GM19043 (cell line): ENCODE data around the gene MDFI.
"Not testable (repeated sequence)": the region's sequence is repeated elsewhere in the genome, so short reads cannot be mapped to it uniquely, and the experiment has no call there.

Experiments
- ATAC-seq: cut with Tn5 transposase; IDR thresholded peaks from one replicate; pipeline ENCODE4 v1.9.1; 2021; ENCODE audit warnings: low read depth; ENCODE audit not compliant: unreplicated experiment

The MDFI gene

DNA sequence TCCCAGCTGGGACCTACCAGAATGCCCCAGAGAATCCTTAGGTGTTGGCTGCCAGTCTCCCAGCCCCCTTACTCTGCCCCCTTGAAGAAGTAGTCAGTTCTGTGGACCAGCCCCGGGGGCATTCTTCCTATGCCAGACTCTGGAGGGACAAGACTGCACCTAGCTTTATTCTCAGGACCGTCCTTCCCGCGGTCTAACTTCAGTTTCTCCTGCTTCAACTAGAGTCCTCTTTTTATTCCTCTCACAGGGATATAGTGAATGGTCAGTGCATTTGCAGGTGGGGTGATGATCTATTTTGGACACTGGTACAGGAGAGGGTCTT, 35.9 kb upstream of the MDFI start:
- no peak for ATAC-seq

DNA sequence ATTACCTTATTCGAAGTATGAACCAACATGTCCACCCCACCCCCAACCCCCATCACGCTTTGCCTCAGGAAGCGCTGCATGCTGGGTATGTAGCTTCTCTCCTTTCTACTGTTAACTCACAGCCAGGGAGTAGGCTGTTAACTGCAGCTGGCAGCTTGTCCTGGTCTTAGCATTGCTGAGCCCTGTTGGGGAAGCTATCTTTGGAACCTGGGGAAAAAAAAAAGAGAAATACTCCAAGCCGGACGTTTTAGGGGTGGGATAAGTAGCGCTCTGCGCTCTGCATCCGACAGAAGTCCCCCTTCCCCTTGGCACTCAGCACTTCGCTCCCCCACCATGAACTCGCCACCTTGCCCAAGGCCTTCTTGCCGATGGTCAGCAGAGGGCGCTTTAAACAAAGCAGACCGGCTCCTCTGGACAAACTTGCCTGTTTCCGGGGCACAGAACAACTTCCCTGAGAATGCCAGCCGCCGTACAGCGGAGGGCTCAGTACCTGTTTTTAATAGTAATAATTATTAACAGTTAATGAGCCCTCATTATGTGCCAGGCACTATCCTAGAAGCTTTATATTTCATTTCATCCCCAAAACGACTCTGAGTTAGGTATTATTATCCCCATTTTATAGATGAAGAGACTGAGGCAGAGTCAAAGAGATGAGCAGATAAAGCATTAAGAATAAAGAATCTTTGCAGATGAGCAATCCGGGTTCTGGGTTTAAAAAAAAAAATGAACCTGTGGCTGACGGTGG, 35.2 kb upstream of the MDFI start:
- ATAC-seq, result peak; percentile 68

DNA sequence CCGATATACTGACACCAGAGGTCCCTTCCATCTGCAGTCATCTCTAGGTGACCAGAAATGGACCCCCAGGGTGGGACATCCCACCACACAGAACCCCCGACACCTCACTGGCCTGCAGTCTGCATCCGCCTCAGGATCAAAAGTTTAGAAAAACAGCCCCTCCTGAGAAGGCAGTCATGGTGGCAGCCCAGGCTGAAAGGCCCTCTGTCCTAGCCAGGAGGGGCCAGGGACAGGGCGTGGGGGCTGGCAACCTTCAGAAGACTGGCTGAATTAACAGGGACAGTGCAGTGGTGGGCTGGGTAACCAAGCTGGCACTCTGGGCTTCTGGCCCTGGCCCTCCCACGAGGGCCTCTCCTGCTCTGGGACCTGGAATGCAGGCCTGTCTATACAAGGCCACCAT, 34.3 kb upstream of the MDFI start:
- ATAC-seq, result no peak

DNA sequence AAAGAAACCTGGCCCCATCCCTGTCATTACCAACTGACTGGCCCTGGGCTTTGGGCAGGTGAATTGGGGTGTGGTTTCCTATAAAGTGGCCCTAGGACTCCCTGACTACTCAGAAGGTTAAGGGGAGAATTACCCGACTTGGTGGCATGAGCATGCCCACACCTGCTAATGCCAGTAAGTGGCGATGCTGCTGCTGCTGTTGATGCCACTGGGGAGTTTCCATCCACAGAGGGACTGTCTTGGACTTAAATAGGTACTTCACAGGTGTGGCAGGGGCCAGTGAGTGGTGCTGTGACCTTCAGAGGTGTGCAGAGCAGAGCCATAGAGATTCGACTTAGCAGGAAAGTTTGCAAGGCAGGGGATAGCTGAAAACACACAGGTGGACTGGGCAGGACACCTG, 32.6 kb upstream of the MDFI start:
- ATAC-seq, result no peak

DNA sequence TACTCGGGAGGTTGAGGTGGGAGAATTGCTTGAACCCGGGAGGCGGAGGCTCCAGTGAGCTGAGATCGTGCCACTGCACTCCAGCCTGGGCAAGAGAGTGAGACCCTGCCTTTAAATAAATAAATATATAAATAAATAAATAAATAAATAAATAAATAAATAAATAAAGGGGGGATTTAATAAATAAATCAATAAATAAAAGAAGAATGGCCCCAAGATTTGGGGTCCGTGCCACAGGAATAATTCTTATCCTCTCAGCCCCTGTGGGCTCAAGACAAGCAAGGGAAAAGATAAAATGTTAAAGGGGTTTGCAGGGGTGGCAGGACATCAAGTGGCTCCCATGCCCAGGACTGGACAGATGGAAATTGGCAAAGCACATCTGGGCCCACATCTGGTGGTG, 31.2 kb upstream of the MDFI start:
- ATAC-seq, result no peak

DNA sequence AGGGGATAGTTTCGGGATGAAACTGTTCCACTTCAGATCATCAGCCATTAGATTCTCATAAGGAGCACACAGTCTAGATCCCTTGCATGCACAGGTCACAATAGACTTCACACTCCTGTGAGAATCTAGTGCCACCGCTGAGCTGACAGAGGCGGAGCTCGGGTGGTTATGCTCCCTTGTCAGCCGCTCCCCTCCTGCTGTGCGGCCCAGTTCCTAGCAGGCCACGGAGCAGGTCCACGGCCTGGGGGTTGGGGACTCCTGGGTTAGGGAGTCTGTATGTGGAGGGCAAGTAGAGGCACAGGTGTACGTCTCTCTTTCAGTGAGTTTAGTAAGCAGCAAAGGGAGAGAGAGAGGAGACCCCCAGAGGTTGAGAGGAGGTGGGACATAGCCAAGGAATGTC, 30.5 kb upstream of the MDFI start:
- ATAC-seq, result no peak

DNA sequence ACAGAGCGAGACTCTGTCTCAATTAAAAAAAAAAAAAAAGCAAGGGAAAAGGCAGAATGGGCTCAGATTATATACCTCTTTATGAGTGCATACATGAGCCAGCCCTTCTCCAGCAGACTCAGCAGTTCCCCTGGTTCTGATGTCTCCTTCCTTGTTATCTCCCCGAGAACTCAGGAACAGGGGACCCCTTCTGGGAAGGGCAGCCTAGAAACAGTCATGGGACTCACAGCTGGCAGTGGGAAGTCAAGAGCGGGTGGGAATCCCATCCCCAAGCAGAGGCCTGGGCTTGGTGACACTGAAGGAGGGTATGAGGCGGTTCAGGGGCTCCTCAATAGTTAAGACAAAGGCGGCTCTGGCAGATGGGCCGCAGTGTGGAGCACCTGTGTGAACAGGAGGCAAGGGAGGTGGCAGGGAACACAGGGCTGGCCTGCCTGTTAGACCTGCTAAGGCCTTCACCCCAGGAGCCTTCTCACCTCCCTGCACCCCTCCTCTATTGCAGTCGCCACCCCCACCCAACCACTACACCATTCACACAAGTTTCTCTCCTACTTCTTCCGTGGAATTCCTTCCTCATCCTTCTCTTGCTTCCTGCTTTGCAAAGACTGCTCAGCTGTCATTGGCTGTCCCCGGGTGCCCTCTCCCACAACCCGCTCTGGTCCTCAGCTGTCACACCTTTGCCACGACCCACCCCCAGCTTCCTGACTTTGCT, 29.7 kb upstream of the MDFI start:
- ATAC-seq, result no peak

DNA sequence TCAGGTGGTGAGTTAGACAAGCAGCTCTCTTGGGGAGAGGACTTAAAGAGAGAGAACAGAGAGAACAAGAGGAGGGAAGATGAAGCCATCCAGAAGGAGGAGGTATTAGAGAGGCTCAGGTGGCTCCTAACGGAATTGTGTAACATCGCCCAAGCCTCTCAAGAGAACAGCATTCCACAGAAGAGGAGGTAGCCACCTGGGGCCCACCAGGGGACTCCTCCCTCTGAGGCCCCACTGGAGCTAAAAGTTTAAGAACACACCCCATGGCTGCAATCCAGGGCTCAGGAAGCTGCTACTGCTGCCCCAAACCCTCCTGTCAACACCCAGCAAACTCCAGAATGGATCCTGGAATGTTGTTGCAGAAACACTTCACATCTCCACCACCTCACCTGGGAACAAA, 23.6 kb upstream of the MDFI start:
- no peak for ATAC-seq

DNA sequence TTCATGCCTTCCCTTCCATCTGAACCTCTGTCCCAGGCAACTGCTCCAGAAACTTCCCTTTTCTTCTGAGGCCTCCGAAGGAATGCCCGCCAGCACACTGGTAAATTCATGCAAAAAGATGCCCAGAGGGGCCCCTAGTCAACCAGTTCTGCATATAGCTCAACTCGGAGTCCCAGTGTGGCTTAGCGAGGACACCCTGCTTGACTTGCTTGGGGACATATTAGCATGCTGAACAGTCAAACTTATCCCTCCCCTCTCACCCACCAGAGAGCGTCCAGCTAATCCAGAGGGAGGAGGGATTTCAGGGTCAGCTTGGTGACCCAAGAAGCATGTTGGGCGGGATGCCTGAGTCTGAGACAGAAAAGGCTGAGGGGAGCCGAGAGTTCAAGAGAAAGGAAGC, 23.0 kb upstream of the MDFI start:
- no peak for ATAC-seq

DNA sequence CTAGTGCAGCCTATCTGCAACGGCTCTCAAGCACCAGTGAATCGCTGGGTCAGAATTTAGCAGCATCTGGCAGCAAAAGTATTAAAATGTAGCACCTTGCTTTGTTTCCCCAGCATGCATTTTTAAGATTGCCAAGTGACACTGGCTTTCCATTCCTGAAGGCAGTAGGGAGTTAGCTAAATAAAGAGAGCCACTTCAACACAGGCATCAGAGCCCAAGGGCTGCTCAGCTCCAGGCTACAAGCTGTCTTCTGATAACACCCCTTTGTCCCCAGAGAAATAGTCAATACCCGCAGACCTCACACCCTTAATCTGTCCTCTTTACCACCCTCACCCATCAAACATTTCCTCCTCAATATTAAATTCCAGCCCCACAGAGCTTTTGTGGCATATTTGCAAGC, 19.7 kb upstream of the MDFI start:
- no peak for ATAC-seq

DNA sequence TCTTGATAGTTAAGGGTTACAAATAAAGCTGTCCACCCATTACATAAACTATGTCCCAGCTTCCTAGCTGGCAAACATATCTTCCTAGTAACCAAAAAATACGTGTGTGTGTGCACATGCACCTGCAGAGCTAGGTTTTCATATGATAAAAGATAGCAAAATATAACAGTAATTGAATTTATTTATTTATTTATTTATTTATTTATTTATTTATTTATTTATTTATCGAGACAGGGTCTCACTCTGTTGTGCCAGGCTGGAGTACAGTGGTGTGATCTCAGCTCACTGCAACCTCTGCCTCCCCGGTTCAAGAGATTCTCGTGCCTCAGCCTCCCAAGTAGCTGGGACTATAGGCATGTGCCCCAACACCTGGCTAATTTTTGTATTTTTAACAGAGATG, 19.1 kb upstream of the MDFI start:
- not testable (repeated sequence) for ATAC-seq

DNA sequence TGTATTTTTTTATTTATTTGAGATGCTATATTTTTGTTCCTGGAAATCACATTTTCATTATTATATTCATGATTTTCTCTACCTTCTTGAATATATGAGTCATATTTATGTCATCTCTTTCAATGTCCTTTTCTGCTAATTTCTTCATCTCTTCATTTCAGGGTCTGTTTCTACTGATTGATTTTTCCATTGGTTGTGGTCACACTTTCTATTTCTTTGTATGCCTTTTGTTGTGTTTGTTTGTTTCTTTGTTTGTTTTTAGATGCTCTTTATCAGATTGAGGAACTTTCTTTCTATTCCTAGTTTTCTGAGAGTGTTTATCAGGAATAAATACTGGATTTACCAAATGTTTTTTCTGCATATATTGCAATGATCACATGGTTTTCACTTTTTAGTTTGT, 16.9 kb upstream of the MDFI start:
- ATAC-seq, result no peak

DNA sequence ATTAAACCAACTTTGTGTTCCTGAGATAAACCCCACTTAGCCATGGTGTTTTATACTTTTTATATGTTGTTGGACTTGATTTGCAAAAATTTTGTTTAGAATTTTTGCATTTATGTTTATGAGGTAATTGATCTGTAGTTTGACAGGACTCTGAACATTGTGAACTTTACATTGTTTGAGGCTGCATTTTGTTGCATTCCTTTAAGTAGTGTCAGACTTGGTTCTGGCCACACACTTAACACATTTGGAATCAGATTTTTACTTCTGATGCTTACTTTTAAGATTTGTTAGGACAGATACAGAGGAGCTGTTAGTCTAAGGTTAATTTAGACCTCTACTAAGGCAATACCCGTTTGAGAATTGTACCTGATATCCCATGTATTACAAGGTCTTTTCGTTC, 16.5 kb upstream of the MDFI start:
- ATAC-seq, result no peak

DNA sequence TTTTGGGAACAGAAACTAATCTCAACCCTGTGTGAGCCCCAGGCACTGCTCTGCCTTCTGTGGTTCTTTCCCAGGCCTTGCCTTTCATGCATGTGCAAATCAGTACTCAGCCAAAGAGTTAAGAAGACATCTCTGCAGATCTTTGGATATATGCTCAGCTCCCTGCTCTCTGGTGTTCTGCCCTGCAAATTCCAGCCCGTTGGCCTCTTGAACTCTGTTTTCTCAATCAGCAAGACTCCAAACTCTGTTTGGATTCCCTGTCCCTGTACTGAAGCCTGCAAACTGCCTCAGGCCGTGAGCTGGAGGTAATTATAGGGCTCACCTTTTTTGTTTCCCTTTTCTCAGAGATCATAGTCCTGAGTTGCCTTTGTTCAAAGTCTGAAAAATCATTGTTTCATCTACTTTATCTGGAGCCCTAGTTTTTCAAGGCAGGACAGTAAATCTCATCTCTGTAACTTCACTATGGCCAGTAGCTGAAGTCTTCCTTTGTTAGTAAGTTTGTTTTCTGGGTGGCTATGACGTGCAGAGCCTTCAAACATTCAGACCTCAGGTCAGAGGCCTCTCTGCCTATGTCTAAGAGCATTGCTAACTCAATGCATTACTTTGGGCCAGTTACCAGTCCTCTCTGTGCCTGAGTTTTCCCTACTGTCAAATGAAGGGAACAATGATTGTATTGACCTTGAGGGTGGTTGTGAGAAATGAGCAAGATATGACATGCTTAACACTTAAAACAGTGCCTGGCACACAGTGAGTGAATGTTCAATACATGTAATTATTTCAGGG, 15.9 kb upstream of the MDFI start:
- ATAC-seq, result no peak

DNA sequence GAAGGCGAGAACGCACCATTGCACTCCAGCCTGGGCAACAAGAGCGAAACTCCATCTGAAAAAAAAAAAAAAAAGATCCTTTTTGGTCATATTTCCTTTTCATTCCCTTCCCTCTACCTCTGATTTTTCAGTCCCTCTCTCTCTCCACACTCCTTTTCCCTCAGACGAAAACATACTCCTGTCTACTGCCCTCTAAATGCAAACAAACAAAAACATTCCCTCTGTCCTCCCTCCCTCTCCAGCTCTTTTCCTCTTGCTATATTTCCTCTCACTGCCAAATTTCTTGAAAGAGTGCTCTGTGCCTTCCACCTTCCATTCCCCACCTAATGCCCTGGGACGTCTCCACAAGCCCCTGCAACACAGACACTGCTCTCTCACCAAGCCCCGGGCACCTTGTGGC, 14.9 kb upstream of the MDFI start:
- no peak for ATAC-seq

DNA sequence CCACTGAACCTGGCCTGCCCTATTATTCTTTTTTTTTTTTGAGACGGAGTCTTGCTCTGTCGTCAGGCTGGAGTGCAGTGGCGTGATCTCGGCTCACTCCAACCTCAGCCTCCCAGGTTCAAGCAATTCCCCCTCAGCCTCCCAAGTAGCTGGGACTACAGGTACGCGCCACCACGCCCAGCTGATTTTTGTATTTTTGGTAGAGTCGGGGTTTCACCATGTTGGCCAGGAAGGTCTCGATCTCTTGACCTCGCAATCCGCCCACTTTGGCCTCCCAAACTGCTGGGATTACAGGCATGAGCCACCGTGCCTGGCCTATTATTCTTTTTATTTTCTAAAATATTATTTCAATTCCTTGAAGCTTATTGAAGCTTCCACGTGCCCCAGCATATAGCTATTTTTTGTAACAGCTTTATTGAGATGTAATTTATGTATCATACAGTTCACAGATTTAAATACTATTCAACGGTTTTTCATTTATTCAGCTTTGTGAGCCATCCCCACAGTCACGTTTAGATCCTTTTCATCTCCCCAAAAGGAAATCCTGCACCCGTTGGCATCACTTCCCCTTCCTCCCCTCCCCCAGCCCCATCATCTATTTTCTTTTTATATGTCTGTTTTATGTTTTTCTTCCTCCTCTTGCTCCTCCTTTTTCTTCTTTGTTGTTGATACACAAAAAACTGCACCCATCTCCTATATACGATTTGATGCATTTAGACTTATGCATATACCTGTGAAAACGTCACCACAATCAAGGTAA, 13.5 kb upstream of the MDFI start:
- no peak for ATAC-seq

DNA sequence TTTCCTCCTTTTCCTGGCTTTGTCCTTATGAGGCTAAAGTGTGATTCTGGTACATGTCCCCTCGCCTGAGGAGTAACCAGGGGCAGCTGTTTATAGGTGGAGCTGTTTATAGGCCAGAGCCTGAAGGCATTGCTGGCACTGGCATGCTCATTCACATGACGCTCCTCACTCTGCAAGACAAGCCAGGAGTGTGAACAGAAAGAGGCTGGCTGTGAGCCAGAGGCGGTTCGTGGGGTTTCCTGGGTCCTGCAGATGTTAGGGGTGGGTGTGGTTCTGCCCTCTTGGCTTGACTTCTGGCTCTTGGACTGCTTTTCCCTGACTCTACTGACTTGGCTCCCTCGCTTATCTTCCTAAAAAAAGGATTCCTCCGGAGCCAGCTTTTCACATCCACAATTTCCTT, 12.8 kb upstream of the MDFI start:
- no peak for ATAC-seq

DNA sequence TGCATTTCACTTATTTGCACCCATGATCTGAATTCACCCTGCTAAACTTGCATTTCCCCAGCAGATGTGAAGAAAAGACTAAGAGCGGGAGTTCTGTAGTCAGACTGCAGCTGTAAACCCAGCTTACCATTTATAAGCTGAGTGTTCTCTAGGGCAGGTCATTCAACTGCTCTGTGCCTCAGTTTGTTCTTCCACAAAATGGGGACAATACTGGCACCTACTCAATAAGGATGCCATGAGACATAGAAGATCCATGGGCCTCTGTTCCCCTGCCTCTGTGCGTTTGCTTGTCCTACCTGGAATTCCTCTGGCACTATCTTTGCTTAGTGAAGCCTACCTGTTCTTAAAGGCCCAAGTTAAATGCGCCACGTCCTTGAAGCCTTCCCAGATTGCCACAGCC, 12.2 kb upstream of the MDFI start:
- no peak for ATAC-seq

DNA sequence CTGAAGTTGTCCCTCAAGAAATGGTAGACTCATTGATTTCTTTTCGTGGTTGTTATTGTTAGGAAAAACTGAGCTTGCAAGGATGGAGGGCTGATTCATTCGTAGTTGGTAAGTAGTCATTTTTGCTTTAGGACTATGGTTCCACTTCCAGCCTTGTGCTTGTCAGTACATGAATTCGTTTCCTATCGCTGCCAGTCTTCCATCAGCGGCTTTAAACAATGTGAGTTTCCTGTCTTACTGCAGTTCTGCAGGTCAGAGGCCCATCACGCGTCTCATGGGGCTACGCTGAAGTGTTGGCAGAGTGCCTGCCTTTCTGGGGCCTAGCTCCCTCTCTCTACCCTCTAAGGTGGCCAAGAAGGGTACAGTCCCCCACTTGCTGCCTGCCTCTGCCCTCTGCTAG, 11.4 kb upstream of the MDFI start:
- no peak for ATAC-seq

DNA sequence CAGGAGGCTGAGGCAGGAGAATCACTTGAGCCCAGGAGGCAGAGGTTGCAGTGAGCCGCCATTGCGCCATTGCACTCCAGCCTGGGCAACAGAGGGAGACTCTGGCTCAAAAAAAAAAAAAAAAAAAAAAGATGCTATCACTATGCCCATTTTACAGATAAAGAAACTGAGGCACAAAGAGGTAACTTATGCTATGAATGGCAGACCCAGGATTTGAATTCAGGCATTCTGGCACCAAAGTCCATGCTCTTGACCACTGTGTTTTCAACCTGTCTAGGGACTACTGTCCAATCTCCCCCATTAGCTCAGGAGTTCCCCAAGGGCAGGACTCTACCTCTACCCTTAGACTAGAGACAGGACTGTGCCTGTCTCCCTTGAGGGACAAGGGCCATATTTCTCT, 9.1 kb upstream of the MDFI start:
- no peak for ATAC-seq

DNA sequence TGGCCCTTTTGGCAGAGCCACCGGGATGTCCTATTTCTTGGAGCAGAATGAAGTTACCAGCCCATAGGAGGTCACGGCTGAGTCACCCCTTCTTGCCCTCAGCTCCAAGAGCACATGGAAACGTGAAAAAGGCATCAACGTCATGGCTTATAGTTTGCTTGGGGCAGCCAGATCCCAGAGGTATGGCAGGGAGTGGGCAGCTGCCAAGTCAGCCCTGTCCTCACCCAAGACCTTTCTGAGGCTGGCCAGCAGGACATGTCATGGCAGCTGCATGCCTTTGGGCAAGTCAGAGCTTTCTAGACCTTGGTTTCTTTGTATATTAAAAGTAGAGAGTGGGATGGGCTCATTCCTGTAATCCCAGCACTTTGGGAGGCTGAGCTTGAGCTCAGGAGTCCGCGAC, 8.2 kb upstream of the MDFI start:
- ATAC-seq, result no peak
